AG04449 (cell line): Measurements from ENCODE around the gene TLK2.

Experiments used
- CTCF ChIA-PET: fragments of 350-600 bp; formaldehyde crosslinking; extraction: SDS; loops from one replicate; lab custom pipeline; 2021; ENCODE audit warnings: antibody characterized with exemption; lab: Yijun Ruan, JAX
- POLR2A ChIA-PET: fragments of 400-600, 350-600 bp; formaldehyde crosslinking; extraction: SDS; loops from one replicate; lab custom pipeline; 2020; ENCODE audit warnings: antibody characterized with exemption, inconsistent platforms; lab: Yijun Ruan, JAX
- DNase-seq: peaks from one replicate; pipeline ENCODE4 v3.0.0-alpha.2; 2010; ENCODE audit warnings: low read depth, low spot score
- H3K4me3 ChIP-seq: 2 replicates; pipeline ENCODE4 v1.5.1; 2011; ENCODE audit warnings: low read depth, mild to moderate bottlenecking, control low read depth, low read length
- TF ChIP-seq, protein P1 (sequence below): IDR thresholded peaks from one replicate; pipeline ENCODE4 v1.5.1; 2011; ENCODE audit warnings: mild to moderate bottlenecking, moderate library complexity, low read length, control low read depth, inconsistent platforms; ENCODE audit not compliant: insufficient read depth; ENCODE audit errors: missing control alignments

TLK2 gene

DNA sequence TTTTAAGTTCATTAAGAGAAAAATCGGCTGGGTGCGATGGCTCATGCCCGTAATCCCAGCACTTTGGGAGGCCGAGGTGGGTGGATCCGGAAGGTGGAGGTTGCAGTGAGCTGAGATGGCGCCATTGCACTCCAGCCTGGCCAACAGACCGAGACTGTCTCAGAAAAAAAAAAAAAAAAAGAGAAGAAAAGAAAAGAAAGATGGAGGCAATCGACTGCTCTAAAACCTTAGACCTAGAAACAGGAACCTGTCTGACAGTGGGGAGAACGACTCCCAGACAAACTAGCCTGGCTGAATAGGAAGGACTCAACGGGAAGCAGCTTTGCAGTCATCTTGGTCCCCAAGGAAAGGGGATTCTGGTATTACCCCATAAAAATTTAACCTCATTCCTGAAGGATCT is 162.5 kb downstream of the TLK2 start:
- no peak for DNase-seq

DNA sequence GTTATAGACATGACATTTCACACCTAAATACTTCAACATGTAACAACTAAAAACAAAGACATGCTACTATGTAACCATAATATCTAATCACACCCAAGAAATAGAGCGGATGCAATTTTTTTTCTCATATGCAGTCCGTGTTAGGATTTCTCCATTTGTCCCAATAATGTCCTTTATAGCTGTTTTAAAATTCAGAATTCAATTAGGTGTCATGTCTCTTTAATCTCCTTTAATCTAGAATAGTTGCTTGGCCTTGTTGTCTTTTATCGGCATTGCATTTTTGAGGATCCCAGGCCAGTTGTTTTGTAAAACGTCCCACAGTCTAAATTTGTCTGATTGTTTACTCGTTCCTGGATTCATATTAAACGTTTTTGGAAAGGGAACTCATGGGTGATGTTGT is 163.3 kb downstream of the TLK2 start:
- no peak overlapping the region for H3K4me3 ChIP-seq
- no peak for DNase-seq
- TF ChIP-seq, protein P1, sequence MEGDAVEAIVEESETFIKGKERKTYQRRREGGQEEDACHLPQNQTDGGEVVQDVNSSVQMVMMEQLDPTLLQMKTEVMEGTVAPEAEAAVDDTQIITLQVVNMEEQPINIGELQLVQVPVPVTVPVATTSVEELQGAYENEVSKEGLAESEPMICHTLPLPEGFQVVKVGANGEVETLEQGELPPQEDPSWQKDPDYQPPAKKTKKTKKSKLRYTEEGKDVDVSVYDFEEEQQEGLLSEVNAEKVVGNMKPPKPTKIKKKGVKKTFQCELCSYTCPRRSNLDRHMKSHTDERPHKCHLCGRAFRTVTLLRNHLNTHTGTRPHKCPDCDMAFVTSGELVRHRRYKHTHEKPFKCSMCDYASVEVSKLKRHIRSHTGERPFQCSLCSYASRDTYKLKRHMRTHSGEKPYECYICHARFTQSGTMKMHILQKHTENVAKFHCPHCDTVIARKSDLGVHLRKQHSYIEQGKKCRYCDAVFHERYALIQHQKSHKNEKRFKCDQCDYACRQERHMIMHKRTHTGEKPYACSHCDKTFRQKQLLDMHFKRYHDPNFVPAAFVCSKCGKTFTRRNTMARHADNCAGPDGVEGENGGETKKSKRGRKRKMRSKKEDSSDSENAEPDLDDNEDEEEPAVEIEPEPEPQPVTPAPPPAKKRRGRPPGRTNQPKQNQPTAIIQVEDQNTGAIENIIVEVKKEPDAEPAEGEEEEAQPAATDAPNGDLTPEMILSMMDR, result no peak
- CTCF ChIA-PET, result interaction anchor here (1.1 to 1.2 kb wide), 2 partner anchors 9 to 89 kb away, joined by 3 to 4 read pairs; no protein-coding TSS in a partner anchor
- POLR2A ChIA-PET, result no interaction called here

More for the DNA sequence above, 162.5 kb downstream of the TLK2 start:
- CTCF ChIA-PET, result interaction anchor here (1.1 to 1.2 kb wide), 2 partner anchors 9 to 88 kb away, joined by 3 to 4 read pairs; no protein-coding TSS in a partner anchor
- TF ChIP-seq, protein P1, result no peak
- H3K4me3 ChIP-seq, result no peak overlapping the region
- POLR2A ChIA-PET, result no interaction called here

DNA sequence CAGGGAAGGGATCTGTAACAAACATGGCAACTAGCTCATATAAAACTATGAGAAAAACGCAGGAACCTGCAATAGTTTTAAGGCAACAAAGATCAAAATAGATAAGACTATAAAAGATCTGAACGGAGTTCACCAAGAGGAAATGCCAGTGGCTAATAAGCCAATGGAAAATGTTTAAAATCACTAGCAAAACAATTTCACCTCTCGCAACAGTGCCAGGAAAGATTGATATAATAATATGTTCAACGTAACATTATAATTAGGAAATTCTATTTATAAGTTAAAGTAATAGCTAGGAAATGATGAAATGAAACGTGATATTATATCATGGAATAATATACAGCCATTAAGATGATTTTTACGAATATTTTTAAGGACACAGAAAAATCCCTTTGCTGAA is 164.9 kb downstream of the TLK2 start:
- no peak for DNase-seq
- CTCF ChIA-PET, result no interaction called here
- H3K4me3 ChIP-seq, result no peak overlapping the region
- POLR2A ChIA-PET, result no interaction called here
- TF ChIP-seq, protein P1, result no peak

DNA sequence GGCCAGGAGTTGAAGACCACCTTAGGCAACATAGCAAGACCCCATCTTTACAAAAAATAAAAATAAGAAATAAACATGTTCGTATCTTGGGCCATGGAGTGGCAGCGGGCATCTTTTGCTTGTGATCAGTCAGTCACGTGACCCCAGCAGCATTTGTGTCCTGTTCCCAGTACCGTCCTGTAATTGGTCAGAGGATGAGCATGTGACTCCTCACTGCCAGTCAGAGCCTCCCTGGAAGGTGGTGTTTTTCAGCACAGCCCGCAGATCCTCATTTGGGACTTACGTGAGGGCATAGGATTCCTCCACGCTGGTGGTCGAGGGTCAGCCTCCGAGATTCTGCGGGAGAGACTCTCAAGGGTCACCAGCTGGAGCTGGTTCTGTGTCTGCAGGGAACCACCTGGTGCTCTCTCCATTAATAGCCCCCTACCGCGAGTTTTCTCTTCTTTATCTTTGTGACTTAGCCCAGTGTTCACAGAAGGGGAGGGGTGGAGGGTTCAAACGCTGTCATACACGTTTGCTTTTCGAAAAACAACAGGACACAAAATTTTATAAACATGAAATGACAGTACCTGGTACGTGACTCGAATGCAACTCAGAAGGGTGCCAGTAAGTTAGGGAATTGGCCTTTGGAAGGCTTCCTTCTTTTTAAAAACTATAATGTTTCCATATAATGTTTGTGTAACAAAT is 166.0 kb downstream of the TLK2 start:
- ChIA-PET CTCF (no interaction called here), POLR2A (no interaction called here)
- no peak overlapping the region for H3K4me3 ChIP-seq
- TF ChIP-seq, protein P1, result no peak
- no peak for DNase-seq

DNA sequence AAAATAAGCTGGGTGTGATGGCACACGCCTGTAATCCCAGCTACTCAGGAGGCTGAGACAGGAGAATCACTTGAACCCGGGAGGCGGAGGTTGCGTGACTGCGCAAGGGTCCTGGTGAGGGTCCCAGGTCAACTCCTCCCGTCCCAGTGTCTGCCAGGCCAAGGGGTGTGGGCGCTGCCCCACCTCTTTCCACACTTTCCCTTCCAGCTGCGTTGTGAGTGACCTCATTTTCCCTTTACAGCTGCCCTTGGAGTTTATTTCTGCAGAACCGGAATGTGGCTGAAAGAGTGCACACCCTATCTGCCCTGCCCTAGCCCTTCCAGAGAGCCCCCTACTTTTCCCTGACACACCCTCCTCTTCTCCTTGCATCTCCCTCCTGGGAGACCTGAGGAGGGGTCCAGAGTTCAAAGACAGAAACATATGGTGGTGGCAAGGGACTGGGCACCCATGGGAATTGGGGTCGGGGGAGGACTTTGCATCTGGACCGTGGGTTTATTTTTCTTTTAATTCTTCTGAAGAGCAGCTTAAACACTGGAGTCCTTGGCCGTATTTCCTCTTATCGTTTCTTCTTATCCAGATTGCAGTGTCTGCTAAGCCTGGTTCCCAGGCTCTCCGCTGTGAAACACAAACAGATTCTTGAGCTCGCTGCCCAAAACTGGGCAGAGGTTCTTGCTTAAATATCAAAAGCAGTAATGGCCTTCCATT is 169.8 kb downstream of the TLK2 start:
- TF ChIP-seq, protein P1, result no peak
- ChIA-PET CTCF (interaction anchor here (0.7 to 2.0 kb wide), 4 partner anchors 9 to 24 kb away, joined by 3 to 4 read pairs (median 4); no protein-coding TSS in a partner anchor), POLR2A (no interaction called here)
- DNase-seq, result no peak
- no peak overlapping the region for H3K4me3 ChIP-seq

DNA sequence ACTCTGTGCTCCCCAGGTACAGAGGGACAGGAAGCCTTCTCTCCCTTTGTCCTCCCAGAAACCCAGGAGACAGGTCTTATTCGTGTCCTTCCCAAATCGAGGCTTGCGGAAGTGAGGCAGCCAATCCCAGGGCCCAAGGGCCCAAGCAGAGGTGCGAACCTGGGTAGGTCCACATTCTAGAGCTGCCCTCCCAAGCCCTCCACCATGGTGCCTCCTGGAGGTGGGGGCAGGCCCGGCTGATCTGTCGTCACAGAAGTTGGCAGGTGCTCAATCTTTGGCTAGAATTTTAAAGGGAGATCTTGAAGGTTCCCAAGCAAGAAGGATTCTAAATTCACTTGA is 170.3 kb downstream of the TLK2 start:
- DNase-seq, result no peak
- POLR2A ChIA-PET, result no interaction called here
- CTCF ChIA-PET, result interaction anchor here (1.2 to 2.0 kb wide), 2 partner anchors 8 to 23 kb away, joined by 3 to 4 read pairs; no protein-coding TSS in a partner anchor
- no peak overlapping the region for H3K4me3 ChIP-seq
- TF ChIP-seq, protein P1, result no peak
